Heart left ventricle (tissue), 13 donors: Measurements from ENCODE around the gene PCED1A.

ENCODE experiments used
- POLR2A ChIP-seq, 2 donors: fragments of 450-650 bp; IDR thresholded peaks; one replicate each; pipeline ENCODE4 v1.6.1; 2017; ENCODE audit warnings: antibody characterized with exemption in 2 of 2, mild to moderate bottlenecking in 2 of 2, moderate library complexity in 2 of 2
- TF ChIP-seq, protein P1 (sequence below), 12 donors: fragments of 200-600 bp; sonication (generic) in 4 of 12; IDR thresholded peaks; one replicate each; pipeline versions ENCODE4 v1.5.0 to v1.8.0; 2018 to 2022; ENCODE audit warnings: antibody characterized with exemption in 12 of 12, mild to moderate bottlenecking in 5 of 12
- donor health status: ischemic (EF 13 %, LVEDD 7.1; RV severe dilation, severe dysfunction).
- donor health status: DM: no; HTN: yes; CAD: no.
- donor health status: DM: no; HTN: no; CAD: no.
- donor health status: ischemic (EF 25% LVEDD 6.9; RV normal size, moderate dysfunction).
- donor health status: ischemic (EF 25% LVEDD 5.7; RV mildly dilated, moderate dysfunction).
- donor health status: ischemic (EF 35%, LVEDD 5.7; RV mildly dilated, moderate dysfunction).
- donor health status: nonischemic (EF 11% LVEDD 7.7; RV severe dilation, severe dysfunction).
- donor health status: DM: yes; HTN: yes; CAD: no.
- donor health status: PGD.
- donor health status: ischemic (EF 29% LVEDD 5.4; RV normal size, mild dysfunction).
- donor health status: nonischemic (EF 23%, LVEDD 6.1; RV moderate dilation, normal function).

- TF ChIP-seq, protein P1, sequence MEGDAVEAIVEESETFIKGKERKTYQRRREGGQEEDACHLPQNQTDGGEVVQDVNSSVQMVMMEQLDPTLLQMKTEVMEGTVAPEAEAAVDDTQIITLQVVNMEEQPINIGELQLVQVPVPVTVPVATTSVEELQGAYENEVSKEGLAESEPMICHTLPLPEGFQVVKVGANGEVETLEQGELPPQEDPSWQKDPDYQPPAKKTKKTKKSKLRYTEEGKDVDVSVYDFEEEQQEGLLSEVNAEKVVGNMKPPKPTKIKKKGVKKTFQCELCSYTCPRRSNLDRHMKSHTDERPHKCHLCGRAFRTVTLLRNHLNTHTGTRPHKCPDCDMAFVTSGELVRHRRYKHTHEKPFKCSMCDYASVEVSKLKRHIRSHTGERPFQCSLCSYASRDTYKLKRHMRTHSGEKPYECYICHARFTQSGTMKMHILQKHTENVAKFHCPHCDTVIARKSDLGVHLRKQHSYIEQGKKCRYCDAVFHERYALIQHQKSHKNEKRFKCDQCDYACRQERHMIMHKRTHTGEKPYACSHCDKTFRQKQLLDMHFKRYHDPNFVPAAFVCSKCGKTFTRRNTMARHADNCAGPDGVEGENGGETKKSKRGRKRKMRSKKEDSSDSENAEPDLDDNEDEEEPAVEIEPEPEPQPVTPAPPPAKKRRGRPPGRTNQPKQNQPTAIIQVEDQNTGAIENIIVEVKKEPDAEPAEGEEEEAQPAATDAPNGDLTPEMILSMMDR (IDR thresholded peaks at IDR 0.05), result no peak
- TF ChIP-seq POLR2A (IDR thresholded peaks at IDR 0.05), result no peak
Measured at GRCh38 chr20:2867081-2867864, 26.8 kb upstream of the PCED1A start.
